Neural progenitor cell (in vitro differentiated cells): ENCODE results near the gene HAVCR1.
"Not testable (repeated sequence)": the region's sequence is repeated elsewhere in the genome, so short reads cannot be mapped to it uniquely, and the experiment has no call there.

ENCODE experiments used
- EZH2phosphoT487 ChIP-seq: fragments of 200-600 bp; sonication (generic); IDR thresholded peaks from 2 replicates; pipeline ENCODE4 v1.6.1; 2017; ENCODE audit warnings: antibody characterized with exemption
- TF ChIP-seq, protein P1 (sequence below): fragments of 200-600 bp; sonication (generic); IDR thresholded peaks from 2 replicates; pipeline ENCODE4 v1.5.1; 2017; ENCODE audit warnings: antibody characterized with exemption, mild to moderate bottlenecking

- TF ChIP-seq EZH2phosphoT487 = not testable (repeated sequence)
- TF ChIP-seq, protein P1, sequence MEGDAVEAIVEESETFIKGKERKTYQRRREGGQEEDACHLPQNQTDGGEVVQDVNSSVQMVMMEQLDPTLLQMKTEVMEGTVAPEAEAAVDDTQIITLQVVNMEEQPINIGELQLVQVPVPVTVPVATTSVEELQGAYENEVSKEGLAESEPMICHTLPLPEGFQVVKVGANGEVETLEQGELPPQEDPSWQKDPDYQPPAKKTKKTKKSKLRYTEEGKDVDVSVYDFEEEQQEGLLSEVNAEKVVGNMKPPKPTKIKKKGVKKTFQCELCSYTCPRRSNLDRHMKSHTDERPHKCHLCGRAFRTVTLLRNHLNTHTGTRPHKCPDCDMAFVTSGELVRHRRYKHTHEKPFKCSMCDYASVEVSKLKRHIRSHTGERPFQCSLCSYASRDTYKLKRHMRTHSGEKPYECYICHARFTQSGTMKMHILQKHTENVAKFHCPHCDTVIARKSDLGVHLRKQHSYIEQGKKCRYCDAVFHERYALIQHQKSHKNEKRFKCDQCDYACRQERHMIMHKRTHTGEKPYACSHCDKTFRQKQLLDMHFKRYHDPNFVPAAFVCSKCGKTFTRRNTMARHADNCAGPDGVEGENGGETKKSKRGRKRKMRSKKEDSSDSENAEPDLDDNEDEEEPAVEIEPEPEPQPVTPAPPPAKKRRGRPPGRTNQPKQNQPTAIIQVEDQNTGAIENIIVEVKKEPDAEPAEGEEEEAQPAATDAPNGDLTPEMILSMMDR = not testable (repeated sequence)
These were observed 44.8 kb downstream of the HAVCR1 start for GRCh38 chr5:157014143-157014542.
